Suppressor macrophage treated with lipopolysaccharide for 1 hour (primary cell): Measurements from ENCODE around the gene ABCG4.
A peak's percentile ranks its signal among the peaks of the same experiment; 100 is the strongest.
"Not testable (repeated sequence)": the region's sequence is repeated elsewhere in the genome, so short reads cannot be mapped to it uniquely, and the experiment has no call there.

Source experiments
- DNase-seq, 3 donors: peaks; one replicate each; pipeline ENCODE4 v3.0.0-alpha.2; 2020 to 2022

The ABCG4 gene

GRCh38 chr11:119155733-119156492, 7.1 kb downstream of the ABCG4 start:
- DNase-seq = peak; percentile 53 to 70 (median 57)

DNA sequence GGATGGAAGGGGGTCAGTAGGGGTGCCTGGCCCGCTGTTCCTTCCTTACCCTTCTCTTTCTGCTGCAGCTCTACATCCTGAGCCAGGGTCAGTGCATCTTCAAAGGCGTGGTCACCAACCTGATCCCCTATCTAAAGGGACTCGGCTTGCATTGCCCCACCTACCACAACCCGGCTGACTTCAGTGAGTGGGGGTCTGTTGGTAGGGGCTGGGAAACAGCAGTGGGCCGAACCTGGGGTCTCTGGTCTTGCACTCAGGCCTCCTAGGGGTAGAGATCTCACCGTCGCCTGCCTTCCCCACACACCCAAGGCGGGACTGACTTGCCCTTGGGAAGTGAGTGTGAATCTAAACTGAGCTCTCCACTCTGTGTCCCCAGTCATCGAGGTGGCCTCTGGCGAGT, 7.6 kb downstream of the ABCG4 start:
- no peak for DNase-seq

DNA sequence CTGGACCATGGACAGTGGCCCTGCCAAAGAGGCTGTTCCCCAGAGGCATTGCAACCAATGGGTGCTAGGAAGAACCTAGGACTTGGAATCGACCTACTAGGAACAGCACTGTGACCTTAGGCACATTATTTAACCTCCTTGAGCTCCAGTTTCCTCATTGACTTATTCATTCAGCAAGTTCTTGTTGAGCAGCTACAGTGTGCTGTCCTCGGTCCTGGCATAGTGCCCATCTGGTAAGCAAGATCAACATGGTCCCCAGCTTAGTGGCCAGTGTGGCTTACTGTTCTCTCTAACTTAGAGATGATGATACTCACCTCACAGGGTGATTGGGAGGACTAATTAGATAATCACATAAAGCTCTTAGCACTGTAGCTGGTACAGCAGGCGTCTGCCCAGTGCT, 8.2 kb downstream of the ABCG4 start:
- DNase-seq = no peak

DNA sequence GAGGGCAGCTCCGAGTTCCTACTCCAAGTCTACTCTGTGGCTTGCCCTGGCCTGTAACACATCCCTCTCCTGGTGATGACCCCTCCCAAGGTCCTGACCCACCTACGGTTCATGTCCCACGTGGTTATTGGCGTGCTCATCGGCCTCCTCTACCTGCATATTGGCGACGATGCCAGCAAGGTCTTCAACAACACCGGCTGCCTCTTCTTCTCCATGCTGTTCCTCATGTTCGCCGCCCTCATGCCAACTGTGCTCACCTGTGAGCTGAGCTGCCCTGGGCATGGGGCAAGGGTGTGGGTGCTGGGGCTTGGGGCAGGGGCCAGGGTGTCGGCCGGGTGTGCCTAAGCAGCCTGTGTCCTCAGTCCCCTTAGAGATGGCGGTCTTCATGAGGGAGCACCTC, 9.6 kb downstream of the ABCG4 start:
- no peak for DNase-seq

GRCh38 chr11:119160151-119160550, 11.3 kb downstream of the ABCG4 start:
- no peak for DNase-seq

DNA sequence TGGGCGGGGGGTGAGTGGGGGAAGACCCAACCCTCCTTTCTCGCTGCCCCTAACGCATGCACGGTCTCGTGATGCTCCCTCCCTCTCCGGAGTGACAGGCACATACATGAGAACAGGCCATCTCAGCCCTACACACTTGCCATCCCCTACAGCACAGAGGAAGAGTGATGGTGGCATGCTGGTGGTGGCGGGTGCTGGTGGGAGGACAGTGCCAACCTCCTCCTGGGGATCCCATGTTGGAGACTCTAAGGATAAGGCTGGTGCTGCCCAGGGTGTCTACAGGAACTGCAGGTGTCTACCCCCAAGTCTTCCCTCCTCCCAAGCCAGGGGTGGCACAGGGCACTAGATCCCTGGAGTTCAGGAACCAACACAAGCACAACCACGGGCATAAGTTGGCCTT, 13.0 kb downstream of the ABCG4 start:
- DNase-seq = no peak

DNA sequence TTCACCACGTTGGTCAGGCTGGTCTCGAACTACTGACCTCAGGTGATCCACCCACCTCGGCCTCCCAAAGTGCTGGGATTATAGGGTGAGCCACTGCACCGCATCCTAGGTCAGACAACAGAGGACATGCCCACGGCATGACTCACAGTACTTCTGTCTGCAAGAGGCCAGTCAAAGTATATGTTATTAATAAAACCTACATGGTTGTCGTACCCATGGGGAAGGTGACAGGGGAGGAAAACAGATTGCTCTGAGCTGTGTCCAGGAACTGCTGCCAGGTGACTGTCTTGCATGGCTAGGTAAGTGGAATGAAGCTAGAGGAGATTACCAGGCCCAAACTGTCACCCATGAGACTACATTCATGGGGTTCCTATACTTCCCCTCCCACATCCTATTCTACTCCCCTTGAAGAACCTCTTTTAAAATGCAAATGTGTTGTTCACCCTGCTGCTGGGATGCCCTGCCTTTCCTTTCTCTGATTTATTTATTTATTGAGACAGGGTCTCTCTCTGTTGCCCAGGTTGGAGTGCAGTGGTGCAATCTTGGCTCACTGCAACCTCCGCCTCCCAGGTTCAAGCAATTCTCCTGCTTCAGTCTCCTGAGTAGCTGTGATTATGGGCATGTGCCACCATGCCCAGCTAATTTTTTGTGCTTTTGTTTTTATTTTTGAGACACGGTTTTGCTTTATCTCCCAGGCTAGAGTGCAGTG, 17.7 kb downstream of the ABCG4 start:
- DNase-seq = peak in 2 of 3 donors; percentile 16 to 30

DNA sequence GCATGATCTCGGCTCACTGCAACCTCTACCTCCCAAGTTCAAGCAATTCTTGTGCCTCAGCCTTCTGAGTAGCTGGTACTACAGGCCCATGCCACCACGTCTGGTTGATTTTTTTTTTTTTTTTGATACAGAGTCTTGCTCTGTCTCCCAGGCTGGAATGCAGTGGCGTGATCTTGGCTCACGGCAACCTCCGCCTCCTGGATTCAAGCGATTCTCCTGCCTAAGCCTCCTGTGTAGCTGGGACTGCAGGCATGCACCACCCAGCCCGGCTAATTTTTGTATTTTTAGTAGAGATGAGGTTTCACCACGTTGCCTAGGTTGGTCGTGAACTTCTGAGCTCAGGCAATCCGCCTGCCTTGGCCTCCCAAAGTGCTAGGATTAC, 18.2 kb downstream of the ABCG4 start:
- not testable (repeated sequence) for DNase-seq

DNA sequence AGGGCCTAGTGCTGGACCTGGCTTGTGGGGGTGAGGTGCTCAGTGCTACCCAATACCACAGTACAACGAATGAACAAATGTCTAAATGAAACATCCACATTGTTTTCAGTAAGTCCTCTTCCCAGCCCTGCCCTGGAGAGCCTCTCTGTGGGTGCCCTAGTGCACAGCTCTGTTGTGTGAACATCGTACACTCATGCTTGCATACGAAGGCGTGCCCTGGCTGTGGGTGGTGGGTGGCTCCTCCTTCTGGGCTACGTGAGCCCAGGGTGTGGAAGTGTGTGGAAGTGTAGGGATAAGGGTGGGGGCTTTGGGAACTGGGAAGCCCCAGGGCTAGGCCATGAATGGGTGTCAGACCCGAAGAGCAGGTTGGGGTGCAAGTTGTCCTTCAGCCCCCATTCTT, 19.1 kb downstream of the ABCG4 start:
- peak in 2 of 3 donors; percentile 26 to 35 for DNase-seq

DNA sequence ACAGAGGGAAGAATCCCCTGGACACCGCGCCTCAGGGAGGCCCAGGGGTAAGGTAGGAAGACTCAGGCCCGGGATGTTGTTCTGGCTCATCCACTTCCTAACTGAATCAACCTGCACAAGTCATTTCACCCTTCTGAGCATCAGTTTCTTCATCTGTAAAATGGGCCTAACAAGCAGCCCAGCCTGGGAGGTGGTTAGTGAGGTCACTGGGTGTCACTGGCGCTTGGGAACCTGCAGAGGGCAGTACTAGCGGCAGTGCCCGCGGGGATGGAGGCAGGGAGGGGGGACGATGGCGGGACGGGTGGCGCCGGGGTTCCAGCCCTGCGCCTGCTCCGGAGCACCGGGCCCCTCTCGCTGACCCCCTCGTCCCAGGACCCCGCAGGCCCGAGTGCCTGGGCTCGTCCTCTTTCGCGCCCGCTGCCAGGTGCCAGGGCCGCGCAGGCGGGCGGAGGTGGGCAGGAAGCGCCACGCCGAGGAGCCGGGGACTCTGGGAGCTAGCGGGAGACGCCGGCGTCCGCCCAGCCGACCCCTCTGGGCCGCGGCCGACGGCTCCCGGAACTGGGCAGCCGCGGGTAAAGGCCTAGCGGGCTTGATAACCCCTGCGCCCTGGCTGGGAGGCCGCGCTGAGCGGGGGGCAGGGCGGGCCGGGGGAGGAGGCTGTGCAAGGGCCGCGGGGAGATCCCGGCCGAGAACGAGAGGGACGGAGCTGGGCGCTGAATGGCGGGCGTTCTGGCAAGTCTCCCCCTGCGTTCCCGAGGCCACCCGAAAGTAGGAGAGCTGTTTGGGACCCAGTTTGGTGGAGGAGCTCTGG, 19.8 kb downstream of the ABCG4 start, which contains the start of gene NLRX1:
TSS of gene NLRX1 (plus strand) at position 255 of the 811 bp plus-strand sequence. CDS start 2,679 bp downstream, outside the sequence.
- peak; percentile 87 to 93 (median 92) for DNase-seq

DNA sequence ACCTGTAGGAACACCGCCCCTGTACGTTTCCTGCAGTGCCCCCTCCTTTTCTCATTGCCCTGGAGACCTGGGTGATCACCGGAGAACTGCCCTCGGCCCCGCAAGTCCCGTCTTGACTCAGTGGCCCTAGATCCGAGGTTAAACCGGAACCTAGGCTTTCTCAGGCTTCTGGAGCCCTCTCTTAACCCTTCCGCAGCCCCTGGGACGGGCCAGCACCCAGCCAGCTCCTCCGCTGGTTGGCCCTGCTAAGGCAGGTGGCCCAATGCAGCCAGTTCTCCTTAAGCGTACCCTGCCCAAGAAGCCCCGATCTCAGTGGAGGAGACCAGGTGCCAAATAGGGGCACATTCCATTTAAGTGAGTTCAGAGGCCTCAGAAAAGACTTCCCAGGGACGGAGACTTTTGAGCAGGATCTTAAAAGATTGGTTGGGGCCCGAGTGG, 20.4 kb downstream of the ABCG4 start:
- DNase-seq = peak; percentile 32 to 57 (median 36)

DNA sequence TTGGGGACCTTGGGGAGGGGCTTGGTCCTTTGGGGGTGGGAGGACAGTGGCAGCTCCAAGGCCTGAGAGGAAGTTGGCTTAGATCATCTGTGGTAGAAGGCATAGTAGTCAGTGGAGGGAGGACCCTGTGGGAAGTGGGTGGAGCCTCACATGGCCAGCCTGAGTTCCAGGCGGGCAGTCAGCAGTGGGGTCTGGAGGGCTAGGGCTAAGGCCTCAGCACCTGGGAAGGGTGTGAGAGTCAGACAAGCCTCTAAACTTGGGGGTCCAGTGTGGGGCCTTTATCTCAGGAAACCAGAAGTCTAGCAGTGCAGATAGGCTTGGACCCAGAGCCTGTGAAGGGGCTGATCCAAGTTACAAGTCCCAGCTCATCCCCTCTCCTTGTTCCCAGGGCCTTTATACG, 23.7 kb downstream of the ABCG4 start:
- DNase-seq = peak; percentile 81 to 83 (median 82)

GRCh38 chr11:119173453-119173852, 24.6 kb downstream of the ABCG4 start:
- DNase-seq = no peak

DNA sequence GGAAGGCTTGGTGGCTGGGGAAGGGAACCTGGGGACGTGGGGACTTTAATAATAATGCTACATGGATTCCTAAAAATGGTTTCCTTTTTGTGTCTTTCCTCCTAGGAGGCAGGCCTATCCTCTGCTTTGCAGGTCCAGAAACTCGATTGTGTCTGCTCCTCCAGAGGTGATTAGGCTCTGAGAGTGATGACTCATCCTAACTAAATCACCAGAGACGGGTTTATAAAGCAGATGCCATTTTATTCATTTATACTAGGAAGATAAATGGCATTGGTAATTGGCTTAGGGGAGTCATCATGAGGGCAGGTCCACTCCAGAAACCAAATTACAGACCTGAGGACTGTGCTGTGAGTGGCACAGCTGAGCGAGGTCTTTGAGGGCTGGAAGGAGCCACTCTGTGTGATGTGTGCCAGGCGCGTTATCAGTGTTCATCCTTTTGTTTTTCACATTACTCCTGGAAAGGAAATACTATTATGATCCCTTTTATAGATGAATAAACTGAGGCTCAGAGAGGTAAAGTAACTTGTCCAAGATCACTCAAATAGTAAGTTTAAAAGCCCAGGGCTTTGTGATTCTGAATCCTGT, 26.7 kb downstream of the ABCG4 start:
- DNase-seq = no peak

DNA sequence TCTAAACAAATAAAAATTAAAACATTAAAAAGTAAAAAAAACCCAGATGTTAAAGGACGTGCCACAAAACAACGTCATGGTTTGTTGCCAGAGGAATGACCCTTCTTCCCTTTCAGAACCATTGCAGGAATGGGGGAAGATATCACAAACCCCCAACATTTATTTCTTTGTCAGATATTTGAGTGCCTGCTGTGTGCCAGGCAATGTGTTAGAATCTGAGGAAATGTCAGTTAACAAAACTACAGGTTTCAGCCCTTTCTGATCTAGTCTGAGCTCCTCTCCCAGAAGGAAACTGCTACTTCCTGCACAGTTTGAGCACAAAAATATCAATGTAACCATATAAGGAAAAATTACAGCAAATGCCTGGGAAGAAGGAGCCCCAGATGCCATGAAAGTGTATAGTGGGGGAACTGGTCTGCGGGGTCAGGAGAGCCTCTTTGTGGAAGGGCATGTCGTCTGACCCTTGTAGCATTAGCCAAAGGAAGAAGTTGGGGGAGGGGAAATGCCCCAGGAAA, 29.4 kb downstream of the ABCG4 start:
- peak in 2 of 3 donors; percentile 26 to 46 for DNase-seq

GRCh38 chr11:119179342-119179741, 30.5 kb downstream of the ABCG4 start:
- DNase-seq = no peak

- DNase-seq = no peak
Measured at GRCh38 chr11:119179983-119180382, 31.1 kb downstream of the ABCG4 start.

- DNase-seq = no peak
Measured at GRCh38 chr11:119180729-119181676, 32.2 kb downstream of the ABCG4 start.

DNA sequence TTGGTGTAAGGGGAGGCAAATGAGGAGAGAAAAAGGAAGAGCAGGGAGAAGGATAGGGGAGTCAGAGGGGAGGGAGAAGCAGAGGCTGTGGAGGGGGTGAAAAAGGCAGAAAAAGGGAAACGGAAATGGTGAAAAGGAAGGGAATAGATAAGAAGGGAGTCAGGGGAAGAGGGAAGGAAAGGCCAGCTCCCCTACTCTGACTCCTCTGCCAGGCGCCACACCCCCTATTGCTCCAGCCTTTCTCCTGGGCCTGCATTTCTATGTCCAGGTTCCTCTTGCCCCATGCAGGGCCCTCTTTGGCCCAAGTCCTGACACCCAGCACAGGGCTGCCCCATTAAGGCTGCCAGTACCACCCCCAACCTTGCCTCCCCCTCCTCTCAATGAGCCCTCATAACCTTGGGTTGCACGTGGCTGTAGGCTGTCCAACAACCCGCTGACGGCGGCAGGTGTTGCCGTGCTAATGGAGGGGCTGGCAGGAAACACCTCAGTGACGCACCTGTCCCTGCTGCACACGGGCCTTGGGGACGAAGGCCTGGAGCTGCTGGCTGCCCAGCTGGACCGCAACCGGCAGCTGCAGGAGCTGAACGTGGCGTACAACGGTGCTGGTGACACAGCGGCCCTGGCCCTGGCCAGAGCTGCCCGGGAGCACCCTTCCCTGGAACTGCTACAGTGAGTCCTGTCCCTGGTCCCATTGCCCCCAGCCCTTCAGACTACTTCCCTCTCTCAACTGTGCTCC, 33.0 kb downstream of the ABCG4 start:
- no peak for DNase-seq

DNA sequence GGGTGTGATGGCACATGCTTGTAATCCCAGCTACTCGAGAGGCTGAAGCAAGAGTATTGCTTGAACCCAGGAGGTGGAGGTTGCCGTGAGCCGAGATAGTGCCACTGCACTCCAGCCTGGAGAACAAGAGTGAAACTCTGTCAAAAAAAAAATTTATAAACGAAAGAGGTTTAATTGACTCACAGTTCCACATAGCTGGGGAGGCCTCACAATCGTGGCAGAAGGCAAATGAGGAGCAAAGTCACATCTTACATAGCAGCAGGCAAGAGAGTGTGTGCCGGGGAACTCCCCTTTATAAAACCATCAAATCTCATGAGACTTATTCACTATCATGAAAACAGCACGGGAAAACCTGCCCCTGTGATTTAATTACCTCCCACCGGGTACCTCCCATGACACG, 35.5 kb downstream of the ABCG4 start:
- DNase-seq = not testable (repeated sequence)
